ENCODE data around the gene SDHB. TPM values are rescaled to one million over a fixed set of nuclear protein-coding genes. Genes with fewer than 3 reads are reported as not detected.

SDHB gene
- total and polyA plus RNA-seq, 9 of the 15 experiments (the other 6 are each of a cell fraction or from before 2014, with no cell fraction given), result 207 to 554 (median 365) TPM

GRCh38 chr1:16996845-16997244, 57.0 kb downstream of the SDHB start (continued):
- TF ChIP-seq ZFP91 (CRISPR knock-in tag; IDR thresholded peaks at IDR 0.05) (no peak), MYC (IDR thresholded peaks at IDR 0.05; ENCODE audit: low read depth, low read length) (no peak), MYC (CRISPR knock-in tag; IDR thresholded peaks at IDR 0.05; ENCODE audit: borderline replicate concordance, low read depth) (no peak), MLX (CRISPR knock-in tag; conservative IDR thresholded peaks at IDR 0.05) (no peak), SRSF3 (IDR thresholded peaks at IDR 0.05; ENCODE audit: insufficient read depth, low read length) (no peak)

GRCh38 chr1:16993521-16994038, 60.3 kb downstream of the SDHB start:
- WGBS (ENCODE audit: insufficient coverage, low coverage, missing lambda C conversion rate), result 76% methylated on average over 15 of the region's 15 CpGs
- Histone ChIP-seq H3K4me1 (replicated peaks in 1 of 2; ENCODE audit: control insufficient read depth in 2 of 2, insufficient read depth in 2 of 2, low read length in 2 of 2) (peaks cover 0 to 25% of the 10 kb centered on the region in 2 experiments; a peak in 1 of 5 replicates), H3K9ac (ENCODE audit: insufficient read depth in 1 of 2, low read depth in 2 of 2, low read length in 2 of 2) (no peak overlapping the region), H4K20me1 (replicated peaks; ENCODE audit: control insufficient read depth, insufficient read depth, low read length) (no peaks in the 10 kb centered on the region), H3K4me2 (ENCODE audit: insufficient read depth, low read length) (no peak overlapping the region), H3K9me1 (ENCODE audit: control insufficient read depth, insufficient read depth, low read length) (no peaks in the 10 kb centered on the region), H3K36me3 (ENCODE audit: control insufficient read depth, insufficient read depth, low read length) (peaks cover 5% of the 10 kb centered on the region; the same call in 1 of the 3 replicates), H2AFZ (ENCODE audit: low read depth, low read length) (no peak overlapping the region), H3K27ac (ENCODE audit: extremely low read depth, low read depth, low read length) (no peak overlapping the region), H3K9me3 (replicated peaks; ENCODE audit: control insufficient read depth, insufficient read depth, low read depth, low read length) (no peaks in the 10 kb centered on the region), H3K27me3 (ENCODE audit: control insufficient read depth in 2 of 2, insufficient read depth in 2 of 2, low read length in 2 of 2) (no peaks in the 10 kb centered on the region), H3K4me3 (no peak overlapping the region), H3K79me2 (ENCODE audit: control insufficient read depth, insufficient read depth, low read length) (no peaks in the 10 kb centered on the region)
- ATAC-seq, result no peak
- FAIRE-seq, result no peak
- BruUV-seq (replicated peaks), result no TSS peak
- POLR2A ChIA-PET, result interaction anchor here (1.2 kb wide), 1 partner anchor 88 kb away, joined by 3 read pairs; no protein-coding TSS in a partner anchor
- DNase-seq (ENCODE audit: extremely low read depth in 1 of 4, low spot score in 3 of 4), result no peak
- CTCF ChIA-PET (ENCODE audit: low intra/inter-chr PET ratio), result no interaction called here
- in situ Hi-C loops (cut with MboI) (no loop called here), intact Hi-C loops (cut with micrococcal nuclease) (no loop called here)
- TF ChIP-seq RBBP5 (IDR thresholded peaks at IDR 0.05; ENCODE audit: borderline replicate concordance, insufficient read depth, low read length, poor library complexity, severe bottlenecking) (no peak), NR2C2 (CRISPR knock-in tag; IDR thresholded peaks at IDR 0.05) (no peak), NR2C2 (tag; IDR thresholded peaks at IDR 0.05) (no peak), CREB3L1 (IDR thresholded peaks at IDR 0.05; ENCODE audit: borderline replicate concordance, low read depth) (no peak), ZBTB8A (IDR thresholded peaks at IDR 0.05; ENCODE audit: partially characterized antibody) (no peak), PRMT5 (CRISPR knock-in tag; IDR thresholded peaks at IDR 0.05) (no peak), CTBP1 (IDR thresholded peaks at IDR 0.05; ENCODE audit: borderline replicate concordance) (no peak), SUPT5H (IDR thresholded peaks at IDR 0.05) (no peak), ZNF347 (CRISPR knock-in tag; IDR thresholded peaks at IDR 0.05; ENCODE audit: low read depth) (no peak), C11orf30 (IDR thresholded peaks at IDR 0.05; ENCODE audit: low read depth) (no peak), CEBPB (tag; IDR thresholded peaks at IDR 0.05) (no peak), SETDB1 (IDR thresholded peaks at IDR 0.05; ENCODE audit: low read length) (no peak), POLR3A (IDR thresholded peaks at IDR 0.05; ENCODE audit: borderline replicate concordance, extremely low read depth, insufficient read depth, insufficient read length) (no peak), HMG20A (CRISPR knock-in tag; conservative IDR thresholded peaks at IDR 0.05) (no peak)
